ENCODE measurements around the gene KDM1A.

DNA sequence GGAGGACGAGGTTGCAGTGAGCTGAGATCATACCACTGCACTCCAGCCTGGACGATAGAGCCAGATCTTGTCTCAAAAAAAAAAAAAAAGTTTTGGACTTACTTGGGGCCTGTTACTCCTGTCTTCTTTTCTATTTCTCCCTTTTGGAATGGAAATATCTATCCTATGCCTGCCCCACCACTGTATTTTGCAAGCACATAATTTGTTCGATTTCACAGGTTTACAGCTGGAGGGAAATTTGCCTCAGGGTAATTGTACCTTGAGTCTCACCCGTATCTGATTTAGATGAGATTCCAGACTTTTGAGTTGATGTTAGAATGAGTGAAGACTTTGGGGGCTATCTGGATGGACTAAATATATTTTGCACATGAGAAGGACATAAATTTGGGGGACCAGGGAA lies 12.2 kb upstream of the KDM1A start:
- TF ChIP-seq, protein P1, sequence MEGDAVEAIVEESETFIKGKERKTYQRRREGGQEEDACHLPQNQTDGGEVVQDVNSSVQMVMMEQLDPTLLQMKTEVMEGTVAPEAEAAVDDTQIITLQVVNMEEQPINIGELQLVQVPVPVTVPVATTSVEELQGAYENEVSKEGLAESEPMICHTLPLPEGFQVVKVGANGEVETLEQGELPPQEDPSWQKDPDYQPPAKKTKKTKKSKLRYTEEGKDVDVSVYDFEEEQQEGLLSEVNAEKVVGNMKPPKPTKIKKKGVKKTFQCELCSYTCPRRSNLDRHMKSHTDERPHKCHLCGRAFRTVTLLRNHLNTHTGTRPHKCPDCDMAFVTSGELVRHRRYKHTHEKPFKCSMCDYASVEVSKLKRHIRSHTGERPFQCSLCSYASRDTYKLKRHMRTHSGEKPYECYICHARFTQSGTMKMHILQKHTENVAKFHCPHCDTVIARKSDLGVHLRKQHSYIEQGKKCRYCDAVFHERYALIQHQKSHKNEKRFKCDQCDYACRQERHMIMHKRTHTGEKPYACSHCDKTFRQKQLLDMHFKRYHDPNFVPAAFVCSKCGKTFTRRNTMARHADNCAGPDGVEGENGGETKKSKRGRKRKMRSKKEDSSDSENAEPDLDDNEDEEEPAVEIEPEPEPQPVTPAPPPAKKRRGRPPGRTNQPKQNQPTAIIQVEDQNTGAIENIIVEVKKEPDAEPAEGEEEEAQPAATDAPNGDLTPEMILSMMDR (IDR thresholded peaks at IDR 0.05; ENCODE audit: low read length) = no peak
- TF ChIP-seq EZH2 (optimal IDR thresholded peaks at IDR 0.05; ENCODE audit: low read depth, low read length) = no peak

Data from MM.1S (cell line).